ENCODE data around the gene ANKRD10. TPM values are rescaled to one million over a fixed set of nuclear protein-coding genes. Genes with fewer than 3 reads are reported as not detected.

The ANKRD10 gene
- total and polyA plus RNA-seq, 10 of the 15 experiments (the other 5 are each of a cell fraction or from before 2014, with no cell fraction given): 47.1 to 199 (median 97.2) TPM

GRCh38 chr13:110904748-110905147 lies 10.1 kb downstream of the ANKRD10 start:
- no peak overlapping the region for H2AFZ ChIP-seq (ENCODE audit: control insufficient read depth, low read depth, low read length)
- DNase-seq (ENCODE audit: low read depth, low spot score) (no peak), FAIRE-seq (no peak), ATAC-seq (no peak)
- H3K27me3 ChIP-seq (replicated peaks in 1 of 2; ENCODE audit: control insufficient read depth in 2 of 2, insufficient read depth in 2 of 2, low read length in 1 of 2): no peaks in the 10 kb centered on the region
- no peak overlapping the region for H3K4me3 ChIP-seq
- no peak overlapping the region for H3K9ac ChIP-seq (ENCODE audit: control insufficient read depth, insufficient read depth, low read length)
- no peak overlapping the region for H3K4me2 ChIP-seq (ENCODE audit: control insufficient read depth, insufficient read depth)
- peaks cover 4 to 53% of the 10 kb centered on the region in 2 experiments for H3K36me3 ChIP-seq (ENCODE audit: control insufficient read depth in 2 of 2, insufficient read depth in 2 of 2, low read length in 1 of 2)
- TF ChIP-seq E4F1 (IDR thresholded peaks at IDR 0.05; ENCODE audit: borderline replicate concordance, partially characterized antibody) (no peak), EGR1 (IDR thresholded peaks at IDR 0.05; ENCODE audit: borderline replicate concordance in 1 of 2, low read depth in 2 of 2, low read length in 2 of 2) (no peak), LARP7 (IDR thresholded peaks at IDR 0.05) (no peak), RBBP5 (conservative IDR thresholded peaks at IDR 0.05) (no peak), ZBTB4 (CRISPR knock-in tag; IDR thresholded peaks at IDR 0.05) (no peak), SRF (IDR thresholded peaks at IDR 0.05; ENCODE audit: low read depth in 2 of 2, low read length in 2 of 2) (no peak), BMI1 (IDR thresholded peaks at IDR 0.05; ENCODE audit: borderline replicate concordance) (no peak)
- H3K9me3 ChIP-seq (replicated peaks; ENCODE audit: control insufficient read depth, insufficient read depth, low read length): no peaks in the 10 kb centered on the region
- in situ Hi-C loops (cut with MboI): no loop called here
- H3K27ac ChIP-seq (ENCODE audit: control insufficient read depth, insufficient read depth): no peak overlapping the region
- RAD21 ChIA-PET (ENCODE audit: unreplicated experiment): interaction anchor here (1.1 to 1.7 kb wide), 3 partner anchors 9 to 311 kb away, joined by 3 to 4 read pairs (median 4); partner anchors contain the start of gene ANKRD10
- CTCF ChIA-PET: interaction anchor here (0.7 to 2.3 kb wide), 6 partner anchors 10 to 115 kb away, joined by 3 to 8 read pairs (median 4); no protein-coding TSS in a partner anchor
- H4K20me1 ChIP-seq (ENCODE audit: control insufficient read depth, insufficient read depth): peaks cover 3% of the 10 kb centered on the region
- BruUV-seq (replicated peaks): no TSS peak
- no peaks in the 10 kb centered on the region for H3K4me1 ChIP-seq (ENCODE audit: control insufficient read depth, insufficient read depth, low read length)
- WGBS (ENCODE audit: insufficient coverage, insufficient replicate concordance, low lambda C conversion rate, missing lambda C conversion rate): 90% methylated on average over 7 of the region's 7 CpGs
- POLR2A ChIA-PET: interaction anchor here (0.7 to 2.4 kb wide), 4 partner anchors 9 to 23 kb away, joined by 3 to 10 read pairs (median 6); partner anchors contain the start of gene ANKRD10
- SMC1A ChIA-PET (ENCODE audit: uncharacterized antibody, unreplicated experiment): interaction anchor here (0.6 to 4.9 kb wide), 3 partner anchors 9 to 36 kb away, joined by 4 to 28 read pairs (median 11); partner anchors contain the start of gene ANKRD10
- H3K79me2 ChIP-seq (ENCODE audit: control insufficient read depth, insufficient read depth, low read length): peaks cover 51% of the 10 kb centered on the region
- intact Hi-C loops (cut with micrococcal nuclease; ENCODE audit: unreplicated experiment): no loop called here
